HEK293 (cell line): ENCODE data around the gene TRMT6.

Experiments used
- CTCF ChIA-PET: fragments of 350-600 bp; formaldehyde crosslinking; extraction: SDS; loops from one replicate; lab custom pipeline; 2021; ENCODE audit warnings: antibody characterized with exemption; lab: Yijun Ruan, JAX
- POLR2A ChIA-PET: fragments of 300-600 bp; formaldehyde crosslinking; extraction: SDS; loops from one replicate; lab custom pipeline; 2020; ENCODE audit warnings: antibody characterized with exemption, inconsistent platforms; lab: Yijun Ruan, JAX
- H3K27ac ChIP-seq: fragments of 200-500 bp; sonication (Bioruptor generic); 2 replicates; pipeline ENCODE4 v1.5.1; 2014; ENCODE audit warnings: low read depth, low read length, control low read depth, inconsistent platforms; ENCODE audit errors: extremely low read depth
- H3K36me3 ChIP-seq, 2 experiments: fragments of 200-500 bp in 1 of 2; sonication (Bioruptor generic) in 1 of 2; 1 replicate in 1 of 2; 2 replicates in 1 of 2; pipeline ENCODE4 v1.5.1; 2014 to 2017; ENCODE audit warnings: inconsistent platforms in 2 of 2, low read length in 2 of 2; ENCODE audit not compliant: control insufficient read depth in 2 of 2, insufficient read depth in 1 of 2
- H3K4me1 ChIP-seq: fragments of 200-500 bp; sonication (Bioruptor generic); 2 replicates; pipeline ENCODE4 v1.5.1; 2014; ENCODE audit warnings: mild to moderate bottlenecking, low read length, inconsistent platforms; ENCODE audit not compliant: control insufficient read depth, insufficient read depth
- H3K4me3 ChIP-seq: 2 replicates; pipeline ENCODE4 v1.5.1; 2011; ENCODE audit warnings: low read depth, mild to moderate bottlenecking, control low read depth, low read length, moderate library complexity
- H3K9me3 ChIP-seq: fragments of 200-500 bp; sonication (Bioruptor generic); 2 replicates; pipeline ENCODE4 v1.5.1; 2014; ENCODE audit warnings: low read depth, low read length, inconsistent platforms; ENCODE audit not compliant: control insufficient read depth, insufficient read depth
- AEBP2 ChIP-seq: fragments of 450-650 bp; formaldehyde crosslinking; IDR thresholded peaks from 2 replicates; pipeline ENCODE4 v1.5.1; 2016; ENCODE audit warnings: missing biosample characterization, missing genetic modification characterization, borderline replicate concordance
- GLIS1 ChIP-seq: fragments of 450-650 bp; formaldehyde crosslinking; IDR thresholded peaks from 2 replicates; pipeline ENCODE4 v1.5.1; 2016; ENCODE audit warnings: missing biosample characterization, missing genetic modification characterization
- GLIS2 ChIP-seq: fragments of 450-650 bp; formaldehyde crosslinking; IDR thresholded peaks from 2 replicates; pipeline ENCODE4 v1.5.1; 2016; ENCODE audit warnings: missing biosample characterization, missing genetic modification characterization
- KLF10 ChIP-seq: fragments of 450-650 bp; IDR thresholded peaks from 2 replicates; pipeline ENCODE4 v1.5.1; 2018; ENCODE audit warnings: missing biosample characterization, mild to moderate bottlenecking, missing genetic modification characterization
- PATZ1 ChIP-seq: fragments of 450-650 bp; formaldehyde crosslinking; IDR thresholded peaks from 2 replicates; pipeline ENCODE4 v1.5.1; 2016; ENCODE audit warnings: missing biosample characterization, missing genetic modification characterization
- PRDM10 ChIP-seq: fragments of 450-650 bp; formaldehyde crosslinking; IDR thresholded peaks from 2 replicates; pipeline ENCODE4 v1.5.1; 2016; ENCODE audit warnings: missing biosample characterization, missing genetic modification characterization
- SCRT2 ChIP-seq: fragments of 450-650 bp; formaldehyde crosslinking; IDR thresholded peaks from 2 replicates; pipeline ENCODE4 v1.5.1; 2016; ENCODE audit warnings: missing biosample characterization, missing genetic modification characterization
- SETDB1 ChIP-seq: IDR thresholded peaks from one replicate; pipeline ENCODE4 v1.6.1; 2017; ENCODE audit warnings: mild to moderate bottlenecking, low read length, moderate library complexity, mixed read lengths; ENCODE audit not compliant: insufficient read length
- SP3 ChIP-seq: fragments of 450-650 bp; formaldehyde crosslinking; IDR thresholded peaks from 2 replicates; pipeline ENCODE4 v1.5.1; 2016; ENCODE audit warnings: missing biosample characterization, missing genetic modification characterization
- SP7 ChIP-seq: fragments of 450-650 bp; formaldehyde crosslinking; IDR thresholded peaks from 2 replicates; pipeline ENCODE4 v1.5.1; 2016; ENCODE audit warnings: missing biosample characterization, missing genetic modification characterization
- YY1 ChIP-seq: fragments of 450-650 bp; formaldehyde crosslinking; IDR thresholded peaks from 2 replicates; pipeline ENCODE4 v1.5.1; 2018; ENCODE audit warnings: missing biosample characterization, missing genetic modification characterization
- ZBTB17 ChIP-seq: fragments of 450-650 bp; formaldehyde crosslinking; IDR thresholded peaks from 2 replicates; pipeline ENCODE4 v1.5.1; 2016; ENCODE audit warnings: missing biosample characterization, missing genetic modification characterization
- ZNF112 ChIP-seq: fragments of 450-650 bp; formaldehyde crosslinking; IDR thresholded peaks from 2 replicates; pipeline ENCODE4 v1.5.0; 2017; ENCODE audit warnings: missing biosample characterization, missing genetic modification characterization
- ZNF341 ChIP-seq: fragments of 450-650 bp; formaldehyde crosslinking; IDR thresholded peaks from 2 replicates; pipeline ENCODE4; 2016; ENCODE audit warnings: low read depth, missing biosample characterization, missing genetic modification characterization
- ZNF394 ChIP-seq: fragments of 450-650 bp; formaldehyde crosslinking; IDR thresholded peaks from 2 replicates; pipeline ENCODE4 v1.5.1; 2016; ENCODE audit warnings: missing biosample characterization, missing genetic modification characterization, mild to moderate bottlenecking, moderate library complexity, borderline replicate concordance
- ZNF514 ChIP-seq: fragments of 450-650 bp; formaldehyde crosslinking; IDR thresholded peaks from 2 replicates; pipeline ENCODE4 v1.5.1; 2016; ENCODE audit warnings: missing biosample characterization, missing genetic modification characterization
- ZNF629 ChIP-seq: fragments of 450-650 bp; formaldehyde crosslinking; IDR thresholded peaks from 2 replicates; pipeline ENCODE4 v1.5.1; 2017; ENCODE audit warnings: missing biosample characterization, missing genetic modification characterization
- ZNF707 ChIP-seq: fragments of 450-650 bp; formaldehyde crosslinking; IDR thresholded peaks from 2 replicates; pipeline ENCODE4 v1.5.1; 2016; ENCODE audit warnings: missing biosample characterization, missing genetic modification characterization
- ZXDB ChIP-seq: fragments of 450-650 bp; formaldehyde crosslinking; IDR thresholded peaks from 2 replicates; pipeline ENCODE4 v1.5.1; 2016; ENCODE audit warnings: missing biosample characterization, missing genetic modification characterization
- TF ChIP-seq, protein P1 (sequence below): fragments of 450-650 bp; formaldehyde crosslinking; optimal IDR thresholded peaks from 2 replicates; pipeline ENCODE3; 2016; ENCODE audit warnings: missing biosample characterization, mild to moderate bottlenecking, missing genetic modification characterization
- TF ChIP-seq, protein P2 (sequence below): IDR thresholded peaks from 2 replicates; pipeline ENCODE4 v1.6.1; 2011; ENCODE audit warnings: mild to moderate bottlenecking, low read depth, low read length, borderline replicate concordance
- TF ChIP-seq, protein P3 (sequence below): fragments of 450-650 bp; formaldehyde crosslinking; IDR thresholded peaks from 2 replicates; pipeline ENCODE4 v1.5.1; 2016; ENCODE audit warnings: missing biosample characterization, missing genetic modification characterization
- TF ChIP-seq, protein P4 (sequence below): fragments of 450-650 bp; formaldehyde crosslinking; IDR thresholded peaks from 2 replicates; pipeline ENCODE4 v1.5.1; 2016; ENCODE audit warnings: missing biosample characterization, missing genetic modification characterization

TRMT6 gene

DNA sequence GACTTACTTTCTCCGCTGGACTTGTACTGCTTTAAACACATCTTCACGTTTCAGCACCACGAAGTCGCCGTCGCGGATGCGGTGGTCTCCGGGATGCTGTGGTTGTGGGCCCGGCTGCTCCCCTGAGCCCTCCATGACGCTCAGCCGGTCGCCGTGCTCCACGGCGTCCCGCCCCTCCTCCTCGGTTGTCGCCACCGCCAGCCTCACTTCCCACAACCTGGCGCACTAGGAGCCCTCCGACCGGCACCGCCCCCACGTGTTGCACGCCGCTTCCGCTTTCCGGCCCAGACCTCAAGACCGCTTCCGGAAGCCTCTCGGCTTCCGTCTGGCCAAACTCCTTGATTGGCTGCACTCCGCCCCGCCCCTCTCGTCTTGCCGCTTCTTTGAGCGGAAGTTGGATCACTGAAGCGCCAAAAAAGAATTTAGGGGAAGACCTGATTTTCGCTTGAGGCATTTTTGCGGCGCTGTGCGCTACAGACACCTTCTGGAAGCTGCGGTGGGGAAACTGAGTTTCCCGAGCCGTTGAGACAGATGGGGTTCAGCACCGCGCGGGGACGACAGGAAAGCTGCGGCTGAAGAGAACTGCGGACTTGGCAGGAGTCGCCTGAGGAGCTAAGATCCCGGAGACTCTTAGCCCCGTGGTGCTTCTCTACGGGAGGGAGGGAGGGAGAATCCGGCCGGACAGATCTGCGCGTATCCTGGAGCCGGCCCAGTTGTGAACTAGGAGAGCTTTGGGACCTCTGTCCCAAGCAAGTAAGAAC lies at the start of gene TRMT6, which contains the start of gene MCM8:
Gene TRMT6, minus strand, starts transcription at position 263 of the 761 bp plus-strand sequence. Its CDS starts 128 bp downstream, at position 135.
Gene MCM8, plus strand, starts transcription at position 382 of the 761 bp plus-strand sequence. CDS start 1,364 bp downstream, outside the sequence.
- peak within 1 kb of the TSS; percentile 70 for H3K4me3 ChIP-seq
- peak within 1 kb of the TSS; percentile 76 for H3K27ac ChIP-seq
- POLR2A ChIA-PET, result interaction anchor here (0.6 to 1.8 kb wide), 4 partner anchors 13 to 259 kb away, joined by 3 to 4 read pairs (median 4); no protein-coding TSS in a partner anchor
- no peaks in the 10 kb centered on the region for H3K4me1 ChIP-seq
- CTCF ChIA-PET, result no interaction called here
- H3K9me3 ChIP-seq, result no peaks in the 10 kb centered on the region
- H3K36me3 ChIP-seq, result peaks cover 32 to 62% of the 10 kb centered on the region in 2 experiments
- TF ChIP-seq SP7 (tag by site-specific recombination) (peak; percentile 57; the same call in 1 of the 2 replicates), SETDB1 (no peak), PATZ1 (tag by site-specific recombination) (0 out of 2 replicates have a peak, but pooled peaks have one; percentile 22), ZNF629 (tag by site-specific recombination) (peak; percentile 47; the same call in 1 of the 2 replicates), ZNF514 (no peak), KLF10 (tag by site-specific recombination) (peak; percentile 94), SCRT2 (peak; percentile 100), AEBP2 (tag by site-specific recombination) (no peak), ZBTB17 (tag by site-specific recombination) (peak; percentile 39; the same call in 1 of the 2 replicates), YY1 (tag by site-specific recombination) (peak; percentile 73; the same call in 1 of the 2 replicates), ZXDB (tag by site-specific recombination) (peak; percentile 38; the same call in 1 of the 2 replicates), SP3 (tag by site-specific recombination) (peak; percentile 82), PRDM10 (0 out of 2 replicates have a peak, but pooled peaks have one; percentile 25), GLIS2 (tag by site-specific recombination) (peak; percentile 32; the same call in 1 of the 2 replicates), ZNF112 (tag by site-specific recombination) (no peak), ZNF394 (tag by site-specific recombination) (peak; percentile 95), ZNF341 (tag by site-specific recombination) (peak; percentile 51), GLIS1 (peak; percentile 37; the same call in 1 of the 2 replicates), ZNF707 (no peak)
- TF ChIP-seq, protein P1, sequence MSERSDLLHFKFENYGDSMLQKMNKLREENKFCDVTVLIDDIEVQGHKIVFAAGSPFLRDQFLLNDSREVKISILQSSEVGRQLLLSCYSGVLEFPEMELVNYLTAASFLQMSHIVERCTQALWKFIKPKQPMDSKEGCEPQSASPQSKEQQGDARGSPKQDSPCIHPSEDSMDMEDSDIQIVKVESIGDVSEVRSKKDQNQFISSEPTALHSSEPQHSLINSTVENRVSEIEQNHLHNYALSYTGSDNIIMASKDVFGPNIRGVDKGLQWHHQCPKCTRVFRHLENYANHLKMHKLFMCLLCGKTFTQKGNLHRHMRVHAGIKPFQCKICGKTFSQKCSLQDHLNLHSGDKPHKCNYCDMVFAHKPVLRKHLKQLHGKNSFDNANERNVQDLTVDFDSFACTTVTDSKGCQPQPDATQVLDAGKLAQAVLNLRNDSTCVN (tag by site-specific recombination), result peak; percentile 8
- TF ChIP-seq, protein P2, sequence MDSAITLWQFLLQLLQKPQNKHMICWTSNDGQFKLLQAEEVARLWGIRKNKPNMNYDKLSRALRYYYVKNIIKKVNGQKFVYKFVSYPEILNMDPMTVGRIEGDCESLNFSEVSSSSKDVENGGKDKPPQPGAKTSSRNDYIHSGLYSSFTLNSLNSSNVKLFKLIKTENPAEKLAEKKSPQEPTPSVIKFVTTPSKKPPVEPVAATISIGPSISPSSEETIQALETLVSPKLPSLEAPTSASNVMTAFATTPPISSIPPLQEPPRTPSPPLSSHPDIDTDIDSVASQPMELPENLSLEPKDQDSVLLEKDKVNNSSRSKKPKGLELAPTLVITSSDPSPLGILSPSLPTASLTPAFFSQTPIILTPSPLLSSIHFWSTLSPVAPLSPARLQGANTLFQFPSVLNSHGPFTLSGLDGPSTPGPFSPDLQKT, result peak; percentile 79; the same call in 1 of the 2 replicates
- TF ChIP-seq, protein P3, sequence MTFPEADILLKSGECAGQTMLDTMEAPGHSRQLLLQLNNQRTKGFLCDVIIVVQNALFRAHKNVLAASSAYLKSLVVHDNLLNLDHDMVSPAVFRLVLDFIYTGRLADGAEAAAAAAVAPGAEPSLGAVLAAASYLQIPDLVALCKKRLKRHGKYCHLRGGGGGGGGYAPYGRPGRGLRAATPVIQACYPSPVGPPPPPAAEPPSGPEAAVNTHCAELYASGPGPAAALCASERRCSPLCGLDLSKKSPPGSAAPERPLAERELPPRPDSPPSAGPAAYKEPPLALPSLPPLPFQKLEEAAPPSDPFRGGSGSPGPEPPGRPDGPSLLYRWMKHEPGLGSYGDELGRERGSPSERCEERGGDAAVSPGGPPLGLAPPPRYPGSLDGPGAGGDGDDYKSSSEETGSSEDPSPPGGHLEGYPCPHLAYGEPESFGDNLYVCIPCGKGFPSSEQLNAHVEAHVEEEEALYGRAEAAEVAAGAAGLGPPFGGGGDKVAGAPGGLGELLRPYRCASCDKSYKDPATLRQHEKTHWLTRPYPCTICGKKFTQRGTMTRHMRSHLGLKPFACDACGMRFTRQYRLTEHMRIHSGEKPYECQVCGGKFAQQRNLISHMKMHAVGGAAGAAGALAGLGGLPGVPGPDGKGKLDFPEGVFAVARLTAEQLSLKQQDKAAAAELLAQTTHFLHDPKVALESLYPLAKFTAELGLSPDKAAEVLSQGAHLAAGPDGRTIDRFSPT (tag by site-specific recombination), result no peak
- TF ChIP-seq, protein P4, sequence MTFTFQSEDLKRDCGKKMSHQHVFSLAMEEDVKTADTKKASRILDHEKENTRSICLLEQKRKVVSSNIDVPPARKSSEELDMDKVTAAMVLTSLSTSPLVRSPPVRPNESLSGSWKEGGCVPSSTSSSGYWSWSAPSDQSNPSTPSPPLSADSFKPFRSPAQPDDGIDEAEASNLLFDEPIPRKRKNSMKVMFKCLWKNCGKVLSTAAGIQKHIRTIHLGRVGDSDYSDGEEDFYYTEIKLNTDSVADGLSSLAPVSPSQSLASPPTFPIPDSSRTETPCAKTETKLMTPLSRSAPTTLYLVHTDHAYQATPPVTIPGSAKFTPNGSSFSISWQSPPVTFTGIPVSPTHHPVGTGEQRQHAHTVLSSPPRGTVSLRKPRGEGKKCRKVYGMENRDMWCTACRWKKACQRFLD, result no peak
